Astrocyte of the cerebellum (primary cell): ENCODE data around the gene GSTM2.
"Not testable (repeated sequence)": the region's sequence is repeated elsewhere in the genome, so short reads cannot be mapped to it uniquely, and the experiment has no call there.

ENCODE experiments used
- DNase-seq: peaks from one replicate; pipeline ENCODE4 v3.0.0-alpha.2; 2011; ENCODE audit warnings: low read depth
- H3K4me3 ChIP-seq: 2 replicates; pipeline ENCODE4 v1.5.1; 2011; ENCODE audit warnings: mild to moderate bottlenecking, low read depth, low read length, moderate library complexity
- in situ Hi-C: cut with HindIII; loops from 2 replicates; pipeline ENCODE4 v1.10.0; 2017; ENCODE audit warnings: low sequenced_read_pairs
- TF ChIP-seq, protein P1 (sequence below): IDR thresholded peaks from 2 replicates; pipeline ENCODE4 v1.5.1; 2012; ENCODE audit warnings: low read length, low read depth, moderate library complexity, mild to moderate bottlenecking; ENCODE audit errors: missing control alignments

Gene GSTM2

DNA sequence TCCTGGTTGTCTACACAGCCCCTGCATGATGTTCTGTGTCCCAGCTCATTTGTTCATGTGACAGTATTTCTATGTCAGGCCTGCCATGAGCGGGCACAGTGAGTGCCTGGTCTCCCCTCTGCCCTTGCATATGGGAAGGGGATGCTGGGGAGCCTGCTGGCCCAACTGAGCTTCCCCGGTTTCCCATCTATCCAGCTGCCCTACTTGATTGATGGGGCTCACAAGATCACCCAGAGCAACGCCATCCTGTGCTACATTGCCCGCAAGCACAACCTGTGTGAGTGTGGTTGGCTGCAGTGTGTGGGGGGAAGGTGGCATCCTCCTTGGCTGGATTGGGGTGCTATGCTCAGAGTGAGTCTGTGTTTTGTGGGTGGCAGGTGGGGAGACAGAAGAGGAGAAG, 10.5 kb upstream of the GSTM2 start:
- TF ChIP-seq, protein P1, sequence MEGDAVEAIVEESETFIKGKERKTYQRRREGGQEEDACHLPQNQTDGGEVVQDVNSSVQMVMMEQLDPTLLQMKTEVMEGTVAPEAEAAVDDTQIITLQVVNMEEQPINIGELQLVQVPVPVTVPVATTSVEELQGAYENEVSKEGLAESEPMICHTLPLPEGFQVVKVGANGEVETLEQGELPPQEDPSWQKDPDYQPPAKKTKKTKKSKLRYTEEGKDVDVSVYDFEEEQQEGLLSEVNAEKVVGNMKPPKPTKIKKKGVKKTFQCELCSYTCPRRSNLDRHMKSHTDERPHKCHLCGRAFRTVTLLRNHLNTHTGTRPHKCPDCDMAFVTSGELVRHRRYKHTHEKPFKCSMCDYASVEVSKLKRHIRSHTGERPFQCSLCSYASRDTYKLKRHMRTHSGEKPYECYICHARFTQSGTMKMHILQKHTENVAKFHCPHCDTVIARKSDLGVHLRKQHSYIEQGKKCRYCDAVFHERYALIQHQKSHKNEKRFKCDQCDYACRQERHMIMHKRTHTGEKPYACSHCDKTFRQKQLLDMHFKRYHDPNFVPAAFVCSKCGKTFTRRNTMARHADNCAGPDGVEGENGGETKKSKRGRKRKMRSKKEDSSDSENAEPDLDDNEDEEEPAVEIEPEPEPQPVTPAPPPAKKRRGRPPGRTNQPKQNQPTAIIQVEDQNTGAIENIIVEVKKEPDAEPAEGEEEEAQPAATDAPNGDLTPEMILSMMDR, result no peak
- no peak for DNase-seq
- no peak overlapping the region for H3K4me3 ChIP-seq
- in situ Hi-C loops, result no loop called here

DNA sequence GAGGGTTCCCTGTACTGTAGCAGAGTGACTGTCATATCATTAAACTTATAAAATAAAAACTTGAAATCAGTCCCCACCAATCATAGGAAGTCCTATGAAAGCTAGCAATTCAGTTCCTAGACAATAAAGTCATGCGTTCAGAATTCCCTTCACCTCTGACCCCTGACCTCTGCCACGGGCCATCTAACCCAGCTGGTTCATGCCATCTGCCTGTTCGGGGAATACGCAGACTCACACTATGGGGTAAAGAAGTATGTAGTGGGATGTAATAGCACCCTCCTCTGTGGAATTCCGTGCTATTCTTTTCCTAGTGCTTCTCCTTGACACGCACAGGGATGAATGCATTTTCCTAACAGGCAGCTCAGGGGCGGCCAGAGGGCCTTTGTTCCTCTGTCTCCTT, 9.9 kb upstream of the GSTM2 start:
- TF ChIP-seq, protein P1, result no peak
- no peak for DNase-seq
- H3K4me3 ChIP-seq, result no peak overlapping the region
- in situ Hi-C loops, result no loop called here

DNA sequence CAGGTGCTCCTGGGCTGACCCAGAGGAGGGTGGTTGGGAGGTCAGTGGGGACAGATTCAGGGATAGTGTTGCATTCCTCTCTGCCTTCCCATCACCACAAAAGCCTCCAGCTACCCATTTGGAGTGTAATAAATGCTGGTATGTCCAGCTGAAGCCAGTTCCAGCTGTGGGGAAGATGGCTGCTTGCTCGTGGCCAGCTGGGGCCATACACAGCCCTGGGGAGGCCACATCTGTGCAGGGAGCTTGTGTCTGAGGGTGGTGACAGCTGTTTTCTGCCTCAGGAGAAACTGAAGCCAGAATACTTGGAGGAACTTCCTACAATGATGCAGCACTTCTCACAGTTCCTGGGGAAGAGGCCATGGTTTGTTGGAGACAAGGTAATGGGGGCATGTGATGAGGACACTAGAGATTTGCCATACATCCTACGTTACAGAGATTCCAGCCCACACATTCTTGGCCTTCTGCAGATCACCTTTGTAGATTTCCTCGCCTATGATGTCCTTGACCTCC, 9.3 kb upstream of the GSTM2 start:
- in situ Hi-C loops, result no loop called here
- no peak for DNase-seq
- TF ChIP-seq, protein P1, result no peak
- H3K4me3 ChIP-seq, result no peak overlapping the region

DNA sequence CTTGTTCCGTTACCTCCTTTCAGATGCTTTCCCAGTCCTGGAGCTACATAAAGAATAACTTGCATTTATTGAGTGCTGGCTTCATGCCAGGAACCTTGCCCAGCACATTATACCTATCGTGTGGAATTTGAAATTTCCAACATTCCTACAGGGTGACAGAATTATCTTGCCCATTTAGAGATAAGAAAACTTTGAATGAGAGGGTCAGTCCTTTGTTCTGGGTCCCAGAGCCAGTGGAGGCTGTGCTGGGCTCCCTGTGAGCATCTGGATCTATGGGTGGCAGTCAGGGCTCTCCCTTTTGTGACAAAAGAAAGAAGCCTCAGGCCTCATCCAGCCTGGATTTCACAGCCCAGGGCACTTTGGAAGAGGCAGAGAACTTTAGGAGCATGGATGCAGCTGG, 8.7 kb upstream of the GSTM2 start:
- DNase-seq, result no peak
- in situ Hi-C loops, result no loop called here
- TF ChIP-seq, protein P1, result no peak
- no peak overlapping the region for H3K4me3 ChIP-seq

DNA sequence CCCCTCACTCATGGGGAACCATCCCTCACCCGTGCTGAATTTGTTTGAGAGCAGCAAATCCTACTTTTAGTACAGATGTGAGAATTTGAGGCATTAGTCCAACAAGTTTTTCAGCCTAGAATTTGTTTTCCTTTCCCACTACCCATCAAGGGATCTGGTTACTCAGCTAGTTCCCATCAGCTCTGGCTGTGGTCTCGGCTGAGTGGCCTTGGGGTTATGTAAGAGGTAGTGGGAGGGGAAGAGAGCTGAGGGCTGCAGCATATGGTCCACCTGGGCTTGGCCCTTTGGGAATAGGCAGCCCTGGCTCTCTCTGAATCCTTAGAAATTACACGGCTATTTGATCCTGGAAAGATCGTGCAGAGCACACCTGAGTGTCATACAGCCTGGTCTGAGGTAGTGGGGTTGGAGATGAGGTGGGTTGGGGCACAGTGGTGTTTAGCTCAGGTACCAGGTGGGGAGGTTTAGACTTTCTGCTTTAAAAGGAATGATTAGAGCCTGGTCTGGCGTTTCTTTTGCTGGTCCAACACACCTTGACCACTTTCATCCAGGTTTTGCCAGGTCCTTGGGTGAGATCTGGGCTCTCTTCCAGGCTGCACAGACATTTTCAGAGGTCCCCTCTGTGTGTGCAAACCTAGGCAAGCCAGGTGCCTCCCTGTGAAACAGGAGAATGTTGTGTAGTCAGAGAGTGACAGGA, 7.7 kb upstream of the GSTM2 start:
- TF ChIP-seq, protein P1, result no peak
- H3K4me3 ChIP-seq, result no peak overlapping the region
- in situ Hi-C loops, result no loop called here
- DNase-seq, result no peak

DNA sequence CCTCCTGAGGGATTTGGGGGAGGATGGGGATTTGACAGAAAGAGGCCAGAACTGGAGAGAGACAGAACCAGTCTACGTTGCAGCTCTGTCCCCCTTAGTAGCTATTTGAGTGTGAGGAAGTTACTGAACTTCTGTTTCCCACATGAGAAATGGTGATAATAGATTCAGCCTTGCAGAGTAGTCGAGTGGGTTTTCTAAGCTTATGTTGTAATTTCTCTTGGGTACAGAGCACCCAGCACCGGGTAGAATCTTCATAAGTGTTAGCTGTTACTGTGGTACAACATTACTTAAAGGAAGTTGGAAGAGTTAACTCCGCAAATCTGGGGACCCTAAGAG, 7.2 kb upstream of the GSTM2 start:
- in situ Hi-C loops, result not testable (repeated sequence)

DNA sequence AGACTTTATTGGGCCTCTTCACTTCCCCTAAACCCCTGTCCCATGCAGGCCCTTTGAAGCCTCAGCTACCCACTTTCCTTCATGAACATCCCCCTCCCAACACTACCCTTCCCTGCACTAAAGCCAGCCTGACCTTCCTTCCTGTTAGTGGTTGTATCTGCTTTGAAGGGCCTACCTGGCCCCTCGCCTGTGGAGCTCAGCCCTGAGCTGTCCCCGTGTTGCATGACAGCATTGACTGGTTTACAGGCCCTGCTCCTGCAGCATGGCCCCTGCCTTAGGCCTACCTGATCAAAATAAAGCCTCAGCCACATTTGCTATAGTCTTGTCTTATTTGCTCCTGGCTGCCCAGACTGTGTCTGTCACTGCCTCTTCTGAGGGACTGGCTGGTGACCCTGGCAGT, 6.5 kb upstream of the GSTM2 start:
- H3K4me3 ChIP-seq, result no peak overlapping the region
- TF ChIP-seq, protein P1, result no peak
- no peak for DNase-seq
- in situ Hi-C loops, result no loop called here

More for the DNA sequence above, 7.2 kb upstream of the GSTM2 start:
- not testable (repeated sequence) for H3K4me3 ChIP-seq, DNase-seq
